DOHH2 (cell line): ENCODE results near the gene MKLN1.
A peak's percentile ranks its signal among the peaks of the same experiment; 100 is the strongest.
"Not testable (repeated sequence)": the region's sequence is repeated elsewhere in the genome, so short reads cannot be mapped to it uniquely, and the experiment has no call there.

ENCODE experiments used
- H3F3A ChIP-seq: fragments of 200-600 bp; sonication (generic), shearing (Covaris generic); 2 replicates; pipeline ENCODE4 v1.6.0; 2016; ENCODE audit warnings: antibody characterized with exemption, mild to moderate bottlenecking; ENCODE audit not compliant: control insufficient read depth, insufficient read depth
- H3K27ac ChIP-seq: fragments of 200-600 bp; sonication (generic); 2 replicates; pipeline ENCODE4 v1.5.1; 2014; ENCODE audit warnings: low read depth, mild to moderate bottlenecking, low read length, moderate library complexity
- H3K27me3 ChIP-seq: fragments of 200-600 bp; sonication (generic); 2 replicates; pipeline ENCODE4 v1.6.1; 2014; ENCODE audit warnings: mild to moderate bottlenecking, low read length, mixed read lengths; ENCODE audit not compliant: control insufficient read depth
- H3K36me3 ChIP-seq: fragments of 200-600 bp; sonication (generic); 2 replicates; pipeline ENCODE4 v1.6.1; 2014; ENCODE audit warnings: mild to moderate bottlenecking, low read length, moderate library complexity, mixed read lengths; ENCODE audit not compliant: control insufficient read depth
- H3K4me1 ChIP-seq: fragments of 200-600 bp; sonication (generic); 2 replicates; pipeline ENCODE4 v1.6.1; 2014; ENCODE audit warnings: mild to moderate bottlenecking, low read length, mixed read lengths; ENCODE audit not compliant: control insufficient read depth
- H3K4me2 ChIP-seq: fragments of 200-600 bp; sonication (generic); 2 replicates; pipeline ENCODE4 v1.6.0; 2014; ENCODE audit warnings: mild to moderate bottlenecking, low read length, moderate library complexity
- H3K4me3 ChIP-seq: fragments of 200-600 bp; sonication (generic); 2 replicates; pipeline ENCODE4 v1.5.1; 2014; ENCODE audit warnings: mild to moderate bottlenecking, low read length, mixed read lengths
- H3K79me2 ChIP-seq: fragments of 200-600 bp; sonication (generic); 2 replicates; pipeline ENCODE4 v1.6.1; 2014; ENCODE audit warnings: mild to moderate bottlenecking, low read length, mixed read lengths; ENCODE audit not compliant: control insufficient read depth
- H3K9me2 ChIP-seq: fragments of 200-600 bp; sonication (generic); replicated peaks from 2 replicates; pipeline ENCODE4 v1.6.1; 2014; ENCODE audit warnings: mild to moderate bottlenecking, low read length, mixed read lengths; ENCODE audit not compliant: control insufficient read depth
- H3K9me3 ChIP-seq: fragments of 200-600 bp; sonication (generic); 2 replicates; pipeline ENCODE4 v1.6.1; 2014; ENCODE audit warnings: antibody characterized with exemption, low read length, mixed read lengths; ENCODE audit not compliant: control insufficient read depth, insufficient read depth
- H4K20me1 ChIP-seq: fragments of 200-600 bp; sonication (generic); 2 replicates; pipeline ENCODE4 v1.6.0; 2014; ENCODE audit warnings: low read depth, mild to moderate bottlenecking, antibody characterized with exemption, low read length, moderate library complexity; ENCODE audit not compliant: control insufficient read depth, insufficient read depth
- EZH2phosphoT487 ChIP-seq: fragments of 200-600 bp; sonication (generic); IDR thresholded peaks from 2 replicates; pipeline ENCODE4 v1.6.1; 2017; ENCODE audit warnings: borderline replicate concordance, mild to moderate bottlenecking, antibody characterized with exemption, low read length, moderate library complexity, mixed read lengths
- TF ChIP-seq, protein P1 (sequence below): fragments of 200-600 bp; sonication (generic); IDR thresholded peaks from one replicate; pipeline ENCODE4 v1.5.1; 2014; ENCODE audit warnings: antibody characterized with exemption, mild to moderate bottlenecking, low read depth, low read length; ENCODE audit not compliant: poor library complexity, severe bottlenecking

The MKLN1 gene

GRCh38 chr7:131513245-131514061 lies 185.8 kb downstream of the MKLN1 start:
- Histone ChIP-seq H4K20me1 (no peaks in the 10 kb centered on the region), H3K79me2 (no peaks in the 10 kb centered on the region), H3K9me3 (no peaks in the 10 kb centered on the region), H3K4me2 (peak overlapping the region; percentile 6; the same call in 1 of the 2 replicates), H3K36me3 (no peaks in the 10 kb centered on the region), H3K27ac (no peak overlapping the region), H3K4me1 (peaks cover 3% of the 10 kb centered on the region), H3K9me2 (no peaks in the 10 kb centered on the region), H3K27me3 (no peaks in the 10 kb centered on the region), H3F3A (no peaks in the 10 kb centered on the region), H3K4me3 (no peak overlapping the region)
- TF ChIP-seq EZH2phosphoT487 = no peak
- TF ChIP-seq, protein P1, sequence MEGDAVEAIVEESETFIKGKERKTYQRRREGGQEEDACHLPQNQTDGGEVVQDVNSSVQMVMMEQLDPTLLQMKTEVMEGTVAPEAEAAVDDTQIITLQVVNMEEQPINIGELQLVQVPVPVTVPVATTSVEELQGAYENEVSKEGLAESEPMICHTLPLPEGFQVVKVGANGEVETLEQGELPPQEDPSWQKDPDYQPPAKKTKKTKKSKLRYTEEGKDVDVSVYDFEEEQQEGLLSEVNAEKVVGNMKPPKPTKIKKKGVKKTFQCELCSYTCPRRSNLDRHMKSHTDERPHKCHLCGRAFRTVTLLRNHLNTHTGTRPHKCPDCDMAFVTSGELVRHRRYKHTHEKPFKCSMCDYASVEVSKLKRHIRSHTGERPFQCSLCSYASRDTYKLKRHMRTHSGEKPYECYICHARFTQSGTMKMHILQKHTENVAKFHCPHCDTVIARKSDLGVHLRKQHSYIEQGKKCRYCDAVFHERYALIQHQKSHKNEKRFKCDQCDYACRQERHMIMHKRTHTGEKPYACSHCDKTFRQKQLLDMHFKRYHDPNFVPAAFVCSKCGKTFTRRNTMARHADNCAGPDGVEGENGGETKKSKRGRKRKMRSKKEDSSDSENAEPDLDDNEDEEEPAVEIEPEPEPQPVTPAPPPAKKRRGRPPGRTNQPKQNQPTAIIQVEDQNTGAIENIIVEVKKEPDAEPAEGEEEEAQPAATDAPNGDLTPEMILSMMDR = peak; percentile 100

DNA sequence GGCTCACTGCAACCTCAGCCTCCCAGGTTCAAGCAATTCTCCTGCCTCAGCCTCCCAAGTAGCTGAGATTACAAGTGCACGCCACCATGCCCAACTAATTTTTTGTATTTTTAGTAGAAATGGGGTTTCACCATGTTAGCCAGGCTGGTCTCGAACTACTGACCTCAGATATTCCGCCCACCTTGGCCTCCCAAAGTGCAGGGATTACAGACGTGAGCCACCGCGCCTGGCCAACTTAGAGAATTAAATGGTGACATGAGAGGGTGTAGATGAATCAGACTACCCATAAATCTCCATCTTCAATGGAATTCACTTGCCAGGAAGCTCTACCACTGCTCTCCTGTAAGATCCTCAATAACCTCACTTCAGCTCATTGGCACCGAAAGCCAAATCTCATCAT lies 187.8 kb downstream of the MKLN1 start:
- not testable (repeated sequence) for H4K20me1 ChIP-seq, H3K79me2 ChIP-seq, H3K27me3 ChIP-seq, H3K36me3 ChIP-seq, H3K27ac ChIP-seq, H3K4me2 ChIP-seq, H3K9me3 ChIP-seq, H3F3A ChIP-seq, H3K4me3 ChIP-seq, H3K4me1 ChIP-seq, H3K9me2 ChIP-seq

DNA sequence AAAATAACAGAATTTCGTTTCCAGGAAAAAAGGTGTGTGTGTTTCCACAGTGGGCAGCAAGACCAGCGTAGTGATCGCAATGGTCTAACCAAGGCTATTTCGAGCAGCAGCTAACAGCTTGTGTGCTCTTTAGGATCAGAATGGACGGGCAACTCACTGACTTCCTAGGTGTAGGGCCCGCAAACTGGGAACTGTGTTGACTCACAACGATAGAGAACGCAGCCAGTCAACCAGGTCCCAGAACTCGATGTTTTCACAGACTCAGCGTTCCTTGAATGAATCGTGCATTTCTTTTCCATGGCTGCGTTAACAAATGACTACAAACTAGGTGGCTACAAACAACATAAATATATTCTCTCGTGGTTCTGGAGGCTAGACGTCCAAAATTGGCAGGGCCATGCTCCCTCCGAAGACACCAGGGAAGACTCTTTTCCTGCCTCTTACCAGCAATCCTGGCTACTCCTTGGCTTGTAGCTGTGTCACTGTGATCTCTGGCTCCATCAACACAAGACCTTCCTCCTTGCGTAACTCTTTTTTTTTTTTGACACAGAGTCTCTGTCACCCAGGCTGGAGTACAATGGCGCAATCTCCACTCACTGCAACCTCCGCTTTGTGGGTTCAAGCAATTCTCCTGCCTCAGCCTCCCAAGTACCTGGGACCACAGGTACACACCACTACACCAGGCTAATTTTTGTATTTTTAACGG lies 189.7 kb downstream of the MKLN1 start:
- Histone ChIP-seq H3K27me3 (no peaks in the 10 kb centered on the region), H3K4me1 (no peaks in the 10 kb centered on the region; the same call in 1 of the 2 replicates), H4K20me1 (no peaks in the 10 kb centered on the region), H3K4me3 (no peak overlapping the region), H3K9me3 (no peaks in the 10 kb centered on the region), H3F3A (no peaks in the 10 kb centered on the region), H3K79me2 (no peaks in the 10 kb centered on the region), H3K27ac (no peak overlapping the region), H3K36me3 (no peaks in the 10 kb centered on the region), H3K9me2 (no peaks in the 10 kb centered on the region), H3K4me2 (no peak overlapping the region)
- TF ChIP-seq, protein P1 = no peak
- no peak for TF ChIP-seq EZH2phosphoT487

DNA sequence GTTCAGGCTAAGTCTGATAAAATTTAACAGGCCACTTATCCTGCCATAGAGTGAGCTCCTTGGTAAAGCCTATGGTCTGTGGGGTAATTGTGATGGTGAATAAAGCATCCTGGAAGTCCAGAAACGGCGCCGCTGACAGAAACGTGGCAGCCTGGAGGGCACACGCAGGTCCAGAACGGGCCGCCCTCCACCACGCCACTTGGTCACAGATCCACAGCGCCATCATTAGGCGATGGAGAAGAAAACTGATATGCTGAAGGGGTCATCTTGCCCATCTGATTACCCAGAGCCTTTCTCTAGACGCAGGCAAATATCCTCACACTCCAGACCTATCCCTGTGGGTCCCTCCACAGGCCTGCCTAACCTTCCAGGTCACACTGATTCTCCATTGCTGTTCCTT lies 190.9 kb downstream of the MKLN1 start:
- no peak overlapping the region for H3K4me3 ChIP-seq
- H3K36me3 ChIP-seq = no peaks in the 10 kb centered on the region
- H3K4me1 ChIP-seq = no peaks in the 10 kb centered on the region
- no peaks in the 10 kb centered on the region for H3K9me2 ChIP-seq
- H3K4me2 ChIP-seq = no peak overlapping the region
- no peaks in the 10 kb centered on the region for H4K20me1 ChIP-seq
- no peaks in the 10 kb centered on the region for H3K9me3 ChIP-seq
- no peak overlapping the region for H3K27ac ChIP-seq
- no peaks in the 10 kb centered on the region for H3K79me2 ChIP-seq
- H3F3A ChIP-seq = no peaks in the 10 kb centered on the region
- no peak for TF ChIP-seq EZH2phosphoT487
- TF ChIP-seq, protein P1 = no peak
- no peaks in the 10 kb centered on the region for H3K27me3 ChIP-seq
